Measurements from ENCODE around the gene SAMD8.
"Not testable (repeated sequence)": the region's sequence is repeated elsewhere in the genome, so short reads cannot be mapped to it uniquely, and the experiment has no call there.

The SAMD8 gene

GRCh38 chr10:75210282-75211006 lies 99.0 kb downstream of the SAMD8 start, which contains the start of gene VDAC2:
VDAC2 (plus strand) TSS chr10:75210796; CDS start chr10:75211159, 363 bp downstream.
- TF ChIP-seq CTCF (IDR thresholded peaks at IDR 0.05; ENCODE audit: low read depth, low read length) (no peak), POLR2A (IDR thresholded peaks at IDR 0.05; ENCODE audit: extremely low read depth, insufficient read length) (peak; percentile 79), MAX (IDR thresholded peaks at IDR 0.05; ENCODE audit: low read depth, low read length) (peak; percentile 92), MYC (IDR thresholded peaks at IDR 0.05; ENCODE audit: low read depth, low read length) (peak; percentile 88)
- DNase-seq (ENCODE audit: low read depth): peak; percentile 93
- peak within 1 kb of the TSS; percentile 83 for H3K4me3 ChIP-seq (ENCODE audit: low read depth, low read length)

- peak; percentile 65 for DNase-seq (ENCODE audit: low read depth)
- peak; percentile 9 for TF ChIP-seq MYC (IDR thresholded peaks at IDR 0.05; ENCODE audit: low read depth, low read length)
- peak; percentile 50; the same call in 1 of the 2 replicates for TF ChIP-seq MAX (IDR thresholded peaks at IDR 0.05; ENCODE audit: low read depth, low read length)
- no peak for TF ChIP-seq CTCF (IDR thresholded peaks at IDR 0.05; ENCODE audit: low read depth, low read length)
- TF ChIP-seq POLR2A (IDR thresholded peaks at IDR 0.05; ENCODE audit: extremely low read depth, insufficient read length): no peak
- H3K4me3 ChIP-seq (ENCODE audit: low read depth, low read length): peak overlapping the region; percentile 79
These were observed 99.7 kb downstream of the SAMD8 start for GRCh38 chr10:75211007-75211691.

GRCh38 chr10:75212343-75212742 lies 100.9 kb downstream of the SAMD8 start:
- TF ChIP-seq CTCF (IDR thresholded peaks at IDR 0.05; ENCODE audit: low read depth, low read length) (no peak), MYC (IDR thresholded peaks at IDR 0.05; ENCODE audit: low read depth, low read length) (no peak), MAX (IDR thresholded peaks at IDR 0.05; ENCODE audit: low read depth, low read length) (no peak), POLR2A (IDR thresholded peaks at IDR 0.05; ENCODE audit: extremely low read depth, insufficient read length) (no peak)
- DNase-seq (ENCODE audit: low read depth): no peak
- H3K4me3 ChIP-seq (ENCODE audit: low read depth, low read length): peak overlapping the region; percentile 79

- TF ChIP-seq MYC (IDR thresholded peaks at IDR 0.05; ENCODE audit: low read depth, low read length): no peak
- no peak overlapping the region for H3K4me3 ChIP-seq (ENCODE audit: low read depth, low read length)
- DNase-seq (ENCODE audit: low read depth): no peak
These were observed 108.8 kb downstream of the SAMD8 start for GRCh38 chr10:75220274-75220673.

GRCh38 chr10:75221492-75221891 lies 110.0 kb downstream of the SAMD8 start:
- not testable (repeated sequence) for DNase-seq (ENCODE audit: low read depth); H3K4me3 ChIP-seq (ENCODE audit: low read depth, low read length)

GRCh38 chr10:75223507-75223906 lies 112.1 kb downstream of the SAMD8 start:
- DNase-seq (ENCODE audit: low read depth): no peak
- no peak for TF ChIP-seq POLR2A (IDR thresholded peaks at IDR 0.05; ENCODE audit: extremely low read depth, insufficient read length)
- no peak for TF ChIP-seq CTCF (IDR thresholded peaks at IDR 0.05; ENCODE audit: low read depth, low read length)
- TF ChIP-seq MYC (IDR thresholded peaks at IDR 0.05; ENCODE audit: low read depth, low read length): no peak
- H3K4me3 ChIP-seq (ENCODE audit: low read depth, low read length): no peak overlapping the region

GRCh38 chr10:75226095-75226494 lies 114.6 kb downstream of the SAMD8 start:
- TF ChIP-seq MAX (IDR thresholded peaks at IDR 0.05; ENCODE audit: low read depth, low read length) (no peak), MYC (IDR thresholded peaks at IDR 0.05; ENCODE audit: low read depth, low read length) (no peak), CTCF (IDR thresholded peaks at IDR 0.05; ENCODE audit: low read depth, low read length) (no peak), POLR2A (IDR thresholded peaks at IDR 0.05; ENCODE audit: extremely low read depth, insufficient read length) (no peak)
- no peak for DNase-seq (ENCODE audit: low read depth)
- H3K4me3 ChIP-seq (ENCODE audit: low read depth, low read length): no peak overlapping the region
